Esophagus muscularis mucosa (tissue), 4 donors: ENCODE data around the gene DDR2. TPM values are rescaled to one million over a fixed set of nuclear protein-coding genes. Genes with fewer than 3 reads are reported as not detected.
A peak's percentile ranks its signal among the peaks of the same experiment; 100 is the strongest.

ENCODE experiments used
- DNase-seq: peaks from one replicate; pipeline ENCODE4 v3.0.0-alpha.2; 2017; ENCODE audit errors: extremely low spot score
- H3K27ac ChIP-seq, 4 donors: fragments of 200-600 bp; sonication (generic); replicated peaks in 1 of 4; 1 replicate in 3 of 4; 2 replicates in 1 of 4; pipeline ENCODE4 v1.5.1; 2016 to 2019; ENCODE audit warnings: mild to moderate bottlenecking in 1 of 4
- H3K27me3 ChIP-seq, 4 donors: fragments of 200-600 bp; sonication (generic); one replicate each; pipeline versions ENCODE4 v1.5.1 to v1.6.0; 2016 to 2019
- H3K36me3 ChIP-seq, 4 donors: fragments of 200-600 bp; sonication (generic); one replicate each; pipeline ENCODE4 v1.5.1; 2016 to 2019
- H3K4me1 ChIP-seq, 4 donors: fragments of 200-600 bp; sonication (generic); one replicate each; pipeline ENCODE4 v1.5.1; 2016 to 2019
- H3K4me3 ChIP-seq, 4 donors: fragments of 200-600 bp; sonication (generic); 1 replicate in 2 of 4; 2 replicates in 2 of 4; pipeline ENCODE4 v1.5.1; 2016 to 2019; ENCODE audit warnings: mild to moderate bottlenecking in 4 of 4, moderate library complexity in 1 of 4
- H3K9me3 ChIP-seq, 4 donors: fragments of 200-600 bp; sonication (generic); 1 replicate in 3 of 4; 2 replicates in 1 of 4; pipeline ENCODE4 v1.5.1; 2016 to 2019
- CTCF ChIP-seq, 3 experiments: fragments of 200-600 bp in 2 of 3; fragments of 450-650 bp in 1 of 3; sonication (generic) in 2 of 3; IDR thresholded peaks; one replicate each; pipeline ENCODE4 v1.5.1; 2017 to 2019; ENCODE audit warnings: antibody characterized with exemption in 3 of 3, mild to moderate bottlenecking in 2 of 3, moderate library complexity in 1 of 3
- EP300 ChIP-seq: sonication (generic); formaldehyde crosslinking; IDR thresholded peaks from one replicate; pipeline ENCODE4 v1.6.1; 2017; ENCODE audit warnings: antibody characterized with exemption
- POLR2A ChIP-seq: fragments of 450-650 bp; IDR thresholded peaks from one replicate; pipeline ENCODE4 v1.6.1; 2017; ENCODE audit warnings: antibody characterized with exemption, moderate library complexity, mild to moderate bottlenecking, low read depth
- POLR2AphosphoS5 ChIP-seq, 2 donors: sonication (generic); formaldehyde crosslinking; IDR thresholded peaks; one replicate each; pipeline ENCODE4 v1.6.1; 2017; ENCODE audit warnings: antibody characterized with exemption in 2 of 2
- WGBS: methylation state at CpG from one replicate; pipeline ENCODE4 v1.1.5; 2018; 5-methylcytosine and 5-hydroxymethylcytosine counted together
- intact Hi-C: fragments of 100-400 bp; cut with DNase I; formaldehyde crosslinking; loops from one replicate; pipeline ENCODE4 v1.15.1; 2023
- total RNA-seq, 4 donors: library from RNA; depleted of rRNA; stranded (reverse); fragments of >200 nt; gene quantifications; one replicate each; pipeline versions ENCODE4 v1.1.0 to v1.2.1, GENCODE V29; 2016

The DDR2 gene
- total RNA-seq, 4 donors from 2014 or later: 143 to 194 (median 175) TPM

- Histone ChIP-seq H3K4me3 (no peak overlapping the region), H3K4me1 (peaks cover 30 to 82% (median 71%) of the 10 kb centered on the region in 4 donors), H3K9me3 (no peaks in the 10 kb centered on the region), H3K27me3 (no peaks in the 10 kb centered on the region), H3K36me3 (peaks cover 0 to 7% (median 1%) of the 10 kb centered on the region in 4 donors), H3K27ac (no peak overlapping the region)
- DNase-seq: no peak
- intact Hi-C loops: no loop called here
- WGBS: 83% methylated on average over 2 of the region's 2 CpGs
- no peak for TF ChIP-seq CTCF (IDR thresholded peaks at IDR 0.05)
- TF ChIP-seq EP300: no peak
- no peak for TF ChIP-seq POLR2A
- TF ChIP-seq POLR2AphosphoS5 (IDR thresholded peaks at IDR 0.05): no peak
Observed at GRCh38 chr1:162702628-162703027, 70.4 kb downstream of the DDR2 start.

GRCh38 chr1:162703708-162704107 lies 71.4 kb downstream of the DDR2 start:
- H3K36me3 ChIP-seq: peaks cover 0 to 7% (median 1%) of the 10 kb centered on the region in 4 donors
- peak overlapping the region in 1 of 4 donors; percentile 4 for H3K27ac ChIP-seq
- no peaks in the 10 kb centered on the region for H3K27me3 ChIP-seq
- H3K9me3 ChIP-seq: no peaks in the 10 kb centered on the region
- no peak for TF ChIP-seq CTCF (IDR thresholded peaks at IDR 0.05)
- no peak for TF ChIP-seq POLR2A
- no peak for TF ChIP-seq POLR2AphosphoS5 (IDR thresholded peaks at IDR 0.05)
- TF ChIP-seq EP300: no peak
- no peak for DNase-seq
- H3K4me1 ChIP-seq: peaks cover 24 to 81% (median 67%) of the 10 kb centered on the region in 4 donors
- H3K4me3 ChIP-seq: no peak overlapping the region
- WGBS: 84% methylated on average over 4 of the region's 4 CpGs
- intact Hi-C loops: no loop called here

GRCh38 chr1:162704673-162705424 lies 72.6 kb downstream of the DDR2 start:
- 80% methylated on average over 9 of the region's 11 CpGs for WGBS
- H3K36me3 ChIP-seq: peaks cover 0 to 7% (median 1%) of the 10 kb centered on the region in 4 donors
- H3K4me3 ChIP-seq: no peak overlapping the region
- TF ChIP-seq CTCF (IDR thresholded peaks at IDR 0.05): no peak
- TF ChIP-seq POLR2A: no peak
- TF ChIP-seq POLR2AphosphoS5 (IDR thresholded peaks at IDR 0.05): no peak
- TF ChIP-seq EP300: no peak
- DNase-seq: no peak
- no peaks in the 10 kb centered on the region for H3K9me3 ChIP-seq
- intact Hi-C loops: no loop called here
- peaks cover 35 to 85% (median 73%) of the 10 kb centered on the region in 4 donors for H3K4me1 ChIP-seq
- peak overlapping the region in 3 of 4 donors; percentile 7 to 32 (median 17) for H3K27ac ChIP-seq
- H3K27me3 ChIP-seq: no peaks in the 10 kb centered on the region

- H3K27me3 ChIP-seq: no peaks in the 10 kb centered on the region
- intact Hi-C loops: no loop called here
- H3K4me1 ChIP-seq: peaks cover 43 to 95% (median 84%) of the 10 kb centered on the region in 4 donors
- TF ChIP-seq EP300 (no peak), CTCF (IDR thresholded peaks at IDR 0.05) (no peak), POLR2A (no peak), POLR2AphosphoS5 (IDR thresholded peaks at IDR 0.05) (no peak)
- H3K36me3 ChIP-seq: peaks cover 0 to 7% (median 0%) of the 10 kb centered on the region in 4 donors
- H3K27ac ChIP-seq: no peak overlapping the region
- no peak for DNase-seq
- 77% methylated on average over 2 of the region's 2 CpGs for WGBS
- H3K4me3 ChIP-seq: no peak overlapping the region
- no peaks in the 10 kb centered on the region for H3K9me3 ChIP-seq
Observed at GRCh38 chr1:162706003-162706402, 73.7 kb downstream of the DDR2 start.
